Stomach smooth muscle (tissue), 2 donors: Measurements from ENCODE around the gene RBM33.

ENCODE experiments used
- H3K27ac ChIP-seq: one replicate; pipeline ENCODE4 v1.7.0; 2013; ENCODE audit warnings: mild to moderate bottlenecking, low read length, inconsistent platforms
- H3K27me3 ChIP-seq, 2 donors: one replicate each; pipeline ENCODE4 v1.7.0; 2013; ENCODE audit warnings: low read length in 2 of 2; ENCODE audit not compliant: insufficient read depth in 2 of 2, control insufficient read depth in 1 of 2
- H3K36me3 ChIP-seq, 2 donors: one replicate each; pipeline ENCODE4 v1.7.0; 2013; ENCODE audit warnings: low read length in 2 of 2; ENCODE audit not compliant: control insufficient read depth in 2 of 2, insufficient read depth in 2 of 2
- H3K4me1 ChIP-seq: one replicate; pipeline ENCODE4 v1.7.0; 2013; ENCODE audit warnings: low read length; ENCODE audit not compliant: control insufficient read depth, insufficient read depth
- H3K4me3 ChIP-seq, 2 donors: one replicate each; pipeline ENCODE4 v1.7.0; 2013; ENCODE audit warnings: low read length in 2 of 2
- H3K9ac ChIP-seq, 2 donors: one replicate each; pipeline ENCODE4 v1.7.0; 2013; ENCODE audit warnings: low read length in 2 of 2, mild to moderate bottlenecking in 1 of 2
- H3K9me3 ChIP-seq, 2 donors: one replicate each; pipeline ENCODE4 v1.7.0; 2013; ENCODE audit warnings: low read length in 2 of 2; ENCODE audit not compliant: control insufficient read depth in 2 of 2
- donor health status: healthy.
- donor health status: Pancreatic carcinoma.

RBM33 gene

DNA sequence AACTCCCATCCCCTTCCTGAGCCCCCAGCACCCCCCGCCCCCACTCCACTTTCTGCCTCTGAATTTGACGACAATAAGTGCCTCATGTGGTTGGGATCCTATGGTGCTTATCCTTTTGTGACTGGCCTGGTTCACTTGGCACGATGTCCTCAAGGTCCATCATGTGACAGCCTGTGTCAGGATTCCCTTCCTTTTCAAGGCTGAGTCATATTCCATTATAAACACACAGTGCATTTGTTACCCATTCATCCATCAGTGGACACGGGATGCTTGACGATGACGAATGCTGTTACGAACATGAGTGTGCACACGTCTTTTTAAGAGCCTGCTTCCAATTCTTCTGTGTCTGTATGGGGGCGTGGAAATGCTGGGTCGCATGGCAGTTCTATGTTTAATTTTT, 141.1 kb downstream of the RBM33 start:
- Histone ChIP-seq H3K9me3 (no peaks in the 10 kb centered on the region), H3K4me3 (no peak overlapping the region), H3K27ac (no peak overlapping the region), H3K9ac (no peak overlapping the region), H3K4me1 (peaks cover 7% of the 10 kb centered on the region), H3K36me3 (peaks cover 13 to 22% of the 10 kb centered on the region in 2 donors), H3K27me3 (peaks cover 3 to 12% of the 10 kb centered on the region in 2 donors)

DNA sequence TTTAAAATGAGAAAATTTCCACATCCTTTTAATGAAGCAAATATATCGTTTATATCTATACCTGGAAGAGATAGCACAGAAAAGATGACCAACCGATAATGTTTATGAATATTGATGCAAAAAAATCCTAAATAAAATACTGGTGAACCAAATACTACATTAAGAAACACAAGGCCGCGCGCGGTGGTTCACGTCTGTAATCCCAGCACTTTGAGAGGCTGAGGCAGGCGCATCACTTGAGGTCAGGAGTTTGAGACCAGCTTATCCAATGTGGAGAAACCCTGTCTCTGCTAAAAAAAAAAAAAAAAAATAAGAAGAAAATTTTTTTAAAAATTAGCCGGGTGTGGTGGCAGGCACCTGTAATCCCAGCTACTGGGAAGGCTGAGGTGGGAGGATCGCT, 142.0 kb downstream of the RBM33 start:
- H3K27ac ChIP-seq = no peak overlapping the region
- H3K9me3 ChIP-seq = no peaks in the 10 kb centered on the region
- peaks cover 5 to 12% of the 10 kb centered on the region in 2 donors for H3K27me3 ChIP-seq
- no peak overlapping the region for H3K9ac ChIP-seq
- peaks cover 7% of the 10 kb centered on the region for H3K4me1 ChIP-seq
- peaks cover 12 to 16% of the 10 kb centered on the region in 2 donors for H3K36me3 ChIP-seq
- no peak overlapping the region for H3K4me3 ChIP-seq

DNA sequence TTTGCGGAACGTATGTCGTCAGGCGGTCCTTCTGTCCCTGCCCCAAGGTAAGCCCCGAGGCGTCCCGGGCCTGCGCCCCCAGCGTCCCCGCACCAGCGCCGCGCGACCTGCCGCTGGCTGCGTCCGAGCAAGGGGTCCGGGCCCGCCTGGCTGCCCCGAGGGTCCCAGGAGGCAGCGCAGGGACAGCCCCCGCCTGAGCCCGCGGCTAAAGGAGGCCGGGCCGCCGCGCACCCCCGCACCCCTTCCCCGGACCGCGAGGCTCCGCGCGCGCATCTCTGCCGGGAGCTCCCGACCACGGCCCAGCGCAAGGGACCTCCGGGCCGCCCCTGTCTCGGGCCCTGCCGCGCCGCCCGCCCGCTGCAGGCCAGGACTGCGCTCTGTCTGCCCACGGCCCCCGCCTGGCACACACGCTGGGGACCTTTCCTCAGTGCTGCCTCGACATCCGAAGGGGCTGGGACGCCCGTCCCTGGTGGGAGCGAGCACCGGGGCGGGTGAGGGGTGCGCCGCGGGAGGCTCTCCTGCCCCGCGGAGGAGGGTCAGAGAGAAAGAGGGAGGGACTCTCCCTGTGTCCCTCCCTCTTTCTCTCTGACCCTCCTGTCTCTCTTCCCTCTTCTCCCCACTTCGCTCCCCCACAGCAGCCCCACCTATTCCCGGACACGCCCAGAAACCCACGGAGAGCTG, 142.8 kb downstream of the RBM33 start:
- Histone ChIP-seq H3K27ac (no peak overlapping the region), H3K4me3 (peak overlapping the region in 1 of 2 donors; percentile 29), H3K4me1 (peaks cover 7% of the 10 kb centered on the region), H3K36me3 (peaks cover 12% of the 10 kb centered on the region in 2 donors), H3K27me3 (peaks cover 5 to 12% of the 10 kb centered on the region in 2 donors), H3K9ac (no peak overlapping the region), H3K9me3 (no peaks in the 10 kb centered on the region)

DNA sequence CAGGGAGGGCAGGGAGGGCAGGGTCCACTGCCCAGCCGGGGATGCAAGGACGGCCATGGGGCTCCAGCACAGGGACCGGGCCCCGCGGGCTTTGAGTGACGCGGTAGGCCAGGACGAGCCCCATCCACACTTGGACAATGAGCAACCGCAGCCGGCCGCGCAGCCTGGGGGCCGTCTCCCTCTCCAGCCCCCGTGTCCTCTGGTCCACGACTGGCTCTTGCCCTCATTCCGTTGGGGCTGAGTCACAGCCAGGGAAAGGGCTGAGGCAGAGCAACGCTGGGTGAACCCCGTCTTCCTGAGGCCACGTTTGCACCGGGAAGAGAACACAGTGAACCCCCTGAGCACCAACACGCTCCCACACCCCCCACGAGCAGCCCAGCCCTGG, 144.1 kb downstream of the RBM33 start:
- H3K4me1 ChIP-seq = peaks cover 7% of the 10 kb centered on the region
- no peak overlapping the region for H3K9ac ChIP-seq
- no peak overlapping the region for H3K27ac ChIP-seq
- H3K4me3 ChIP-seq = no peak overlapping the region
- peaks cover 5 to 12% of the 10 kb centered on the region in 2 donors for H3K27me3 ChIP-seq
- no peaks in the 10 kb centered on the region for H3K9me3 ChIP-seq
- H3K36me3 ChIP-seq = peaks cover 4 to 5% of the 10 kb centered on the region in 2 donors

DNA sequence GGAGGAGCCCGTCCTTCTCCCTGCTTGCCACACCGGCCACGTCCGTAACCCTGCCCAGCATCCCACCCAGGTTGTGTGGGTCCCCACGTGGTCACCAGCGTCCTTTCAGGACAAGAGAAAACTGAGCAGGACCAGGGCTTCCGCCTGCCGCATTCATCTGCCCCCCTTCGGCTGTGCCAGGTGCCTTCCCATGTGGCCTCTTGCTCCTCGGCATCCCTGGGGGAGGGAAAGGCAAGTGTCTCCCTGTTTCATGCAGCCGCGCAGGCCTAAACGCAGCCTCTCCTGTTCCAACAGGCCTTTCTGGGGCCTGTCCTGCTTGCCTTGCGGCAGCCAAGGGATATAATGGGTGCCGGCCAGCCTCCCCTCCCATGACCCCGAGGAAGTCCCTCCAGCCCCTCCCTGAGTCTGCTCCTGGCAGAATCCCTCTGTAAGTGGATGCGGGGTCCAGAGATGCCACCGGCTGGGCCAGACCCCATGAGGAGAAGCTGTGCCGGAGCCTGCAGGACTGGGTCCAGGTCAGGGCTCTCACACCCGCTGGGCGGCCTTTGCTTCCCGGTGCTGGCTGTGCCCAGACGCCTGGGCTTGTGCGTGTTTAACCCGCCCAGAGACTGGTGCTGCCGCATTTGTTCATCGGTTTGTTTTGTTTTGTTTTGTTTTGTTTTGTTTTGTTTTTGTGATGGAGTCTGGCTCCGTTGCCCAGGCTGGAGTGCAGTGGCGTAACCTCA, 144.7 kb downstream of the RBM33 start:
- Histone ChIP-seq H3K9me3 (no peaks in the 10 kb centered on the region), H3K36me3 (peaks cover 2 to 3% of the 10 kb centered on the region in 2 donors), H3K27me3 (peaks cover 5 to 12% of the 10 kb centered on the region in 2 donors), H3K4me1 (peaks cover 7% of the 10 kb centered on the region), H3K9ac (no peak overlapping the region), H3K4me3 (no peak overlapping the region), H3K27ac (no peak overlapping the region)

DNA sequence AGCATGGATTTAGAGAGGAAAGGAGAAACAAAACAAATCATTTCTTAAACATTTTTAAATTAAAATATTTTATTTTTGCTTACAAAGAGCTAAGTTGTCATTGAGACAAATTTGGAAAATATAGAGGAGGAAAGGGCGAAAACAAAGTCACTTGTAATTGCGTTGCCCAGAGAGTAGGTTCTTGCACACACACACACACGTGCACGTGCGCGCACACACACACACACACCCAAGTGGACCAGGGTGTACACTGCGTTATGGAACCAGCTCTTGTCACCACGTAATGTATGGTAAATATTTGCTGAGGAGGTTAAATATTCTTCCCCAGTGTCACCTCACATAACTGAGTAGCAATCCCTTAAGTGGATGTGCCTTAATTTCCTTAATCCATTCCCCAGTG, 146.2 kb downstream of the RBM33 start:
- Histone ChIP-seq H3K4me3 (no peak overlapping the region), H3K9ac (no peak overlapping the region), H3K36me3 (no peaks in the 10 kb centered on the region), H3K27me3 (peaks cover 8 to 16% of the 10 kb centered on the region in 2 donors), H3K4me1 (peaks cover 7% of the 10 kb centered on the region), H3K27ac (no peak overlapping the region), H3K9me3 (no peaks in the 10 kb centered on the region)

DNA sequence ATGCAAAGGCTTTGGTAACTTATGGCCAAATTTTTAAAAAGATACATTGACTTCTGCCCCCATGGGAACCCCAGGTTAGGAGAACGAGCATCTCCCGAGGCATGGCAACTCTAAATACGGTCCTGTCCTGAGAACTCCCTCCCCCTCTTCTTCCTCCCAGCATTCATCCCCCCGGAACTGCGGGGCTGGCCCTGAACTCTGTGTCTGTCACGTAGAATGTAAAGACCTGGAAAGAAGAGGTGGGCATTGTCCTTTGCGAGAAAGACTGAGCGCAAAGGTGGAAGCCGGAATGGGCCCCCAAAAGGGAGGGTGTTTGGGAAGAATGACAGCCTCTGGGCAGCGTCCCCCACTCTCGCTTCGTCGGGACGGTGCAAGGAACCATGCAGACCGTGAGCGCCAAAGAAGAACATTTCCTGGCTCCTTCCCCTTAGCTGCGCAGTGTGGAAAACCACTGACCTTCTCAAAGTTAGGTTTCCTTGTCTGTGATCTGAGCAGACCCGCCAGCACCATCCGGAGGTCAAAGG, 146.8 kb downstream of the RBM33 start:
- H3K9ac ChIP-seq = no peak overlapping the region
- H3K27me3 ChIP-seq = peaks cover 14 to 21% of the 10 kb centered on the region in 2 donors
- peaks cover 7% of the 10 kb centered on the region for H3K4me1 ChIP-seq
- no peak overlapping the region for H3K4me3 ChIP-seq
- H3K27ac ChIP-seq = no peak overlapping the region
- no peaks in the 10 kb centered on the region for H3K36me3 ChIP-seq
- no peaks in the 10 kb centered on the region for H3K9me3 ChIP-seq

DNA sequence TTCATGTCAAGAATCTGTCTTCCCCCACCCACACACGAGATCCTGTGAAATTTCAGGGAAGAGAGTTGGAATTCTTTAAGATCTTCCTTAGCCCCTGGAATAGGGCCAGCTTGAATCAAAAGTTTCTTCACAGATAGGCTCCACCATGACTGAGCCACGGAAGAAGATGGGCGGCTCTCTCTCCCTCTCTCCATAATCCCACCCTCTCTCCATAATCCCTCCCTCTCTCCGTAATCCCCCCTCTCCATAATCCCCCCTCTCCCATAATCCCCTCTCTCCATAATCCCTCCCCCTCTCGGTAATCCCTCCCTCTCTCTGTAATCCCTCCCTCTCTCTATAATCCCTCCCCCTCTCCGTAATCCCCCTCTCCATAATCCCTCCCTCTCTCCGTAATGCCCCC, 147.4 kb downstream of the RBM33 start:
- Histone ChIP-seq H3K9me3 (no peaks in the 10 kb centered on the region), H3K4me1 (peaks cover 9% of the 10 kb centered on the region), H3K4me3 (no peak overlapping the region), H3K9ac (no peak overlapping the region), H3K27ac (no peak overlapping the region), H3K27me3 (peaks cover 19 to 26% of the 10 kb centered on the region in 2 donors), H3K36me3 (no peaks in the 10 kb centered on the region)

DNA sequence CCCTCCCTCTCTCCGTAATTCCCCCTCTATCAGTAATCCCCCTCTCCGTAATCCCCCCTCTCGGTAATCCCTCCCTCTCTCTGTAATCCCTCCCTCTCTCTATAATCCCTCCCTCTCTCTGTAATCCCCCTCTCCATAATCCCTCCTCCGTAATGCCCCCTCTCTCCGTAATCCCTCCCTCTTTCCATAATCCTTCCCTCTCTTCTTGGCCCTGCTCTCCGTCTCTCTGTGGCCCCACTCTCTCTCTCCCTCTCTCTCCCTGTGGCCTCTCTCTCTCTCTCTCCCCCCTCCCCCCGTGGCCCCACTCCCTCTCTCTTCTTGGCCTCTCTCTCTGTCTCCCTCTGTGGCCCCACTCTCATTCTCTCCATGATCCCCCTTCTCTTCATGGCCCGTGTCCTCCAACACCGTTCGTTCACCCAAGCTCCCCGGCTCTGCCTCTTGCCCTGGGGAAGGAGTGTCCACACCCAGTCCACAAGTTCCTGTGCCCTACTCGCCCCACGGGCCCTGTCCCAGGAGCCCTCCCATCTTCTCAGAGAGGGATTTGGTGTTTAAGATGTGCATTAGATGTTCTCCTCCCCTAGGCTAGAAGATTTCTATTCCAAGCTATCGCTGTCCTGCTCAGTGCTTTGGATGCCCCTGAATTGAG, 148.0 kb downstream of the RBM33 start:
- no peaks in the 10 kb centered on the region for H3K36me3 ChIP-seq
- no peak overlapping the region for H3K27ac ChIP-seq
- H3K4me3 ChIP-seq = no peak overlapping the region
- no peaks in the 10 kb centered on the region for H3K9me3 ChIP-seq
- peaks cover 8% of the 10 kb centered on the region for H3K4me1 ChIP-seq
- H3K27me3 ChIP-seq = peaks cover 20 to 22% of the 10 kb centered on the region in 2 donors
- H3K9ac ChIP-seq = no peak overlapping the region

DNA sequence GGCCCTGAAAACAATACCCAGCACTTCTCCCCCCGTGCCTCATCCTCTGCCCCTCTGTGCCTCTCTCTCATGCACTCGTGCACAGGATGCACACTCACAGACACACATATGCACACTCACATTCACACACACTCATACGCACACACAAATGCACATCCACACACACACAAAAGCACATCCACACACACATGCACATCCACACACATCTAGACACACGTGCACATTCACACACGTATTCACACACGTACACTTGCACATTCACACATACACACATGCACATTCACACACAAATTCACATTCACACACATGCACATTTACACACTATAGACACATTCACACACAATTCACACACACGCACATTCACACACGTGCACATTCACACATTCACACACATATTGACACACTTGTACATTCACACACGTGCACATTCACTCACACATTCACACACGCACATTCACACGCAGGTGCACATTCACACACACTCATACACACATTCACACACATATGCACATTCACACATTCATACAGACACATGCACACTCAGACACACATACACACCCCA, 148.6 kb downstream of the RBM33 start:
- Histone ChIP-seq H3K27ac (no peak overlapping the region), H3K4me3 (no peak overlapping the region), H3K9ac (no peak overlapping the region), H3K4me1 (peaks cover 3% of the 10 kb centered on the region), H3K36me3 (no peaks in the 10 kb centered on the region), H3K27me3 (peaks cover 18 to 21% of the 10 kb centered on the region in 2 donors), H3K9me3 (no peaks in the 10 kb centered on the region)
